Measurements from ENCODE around the gene CFD.

- TF ChIP-seq, protein P1, sequence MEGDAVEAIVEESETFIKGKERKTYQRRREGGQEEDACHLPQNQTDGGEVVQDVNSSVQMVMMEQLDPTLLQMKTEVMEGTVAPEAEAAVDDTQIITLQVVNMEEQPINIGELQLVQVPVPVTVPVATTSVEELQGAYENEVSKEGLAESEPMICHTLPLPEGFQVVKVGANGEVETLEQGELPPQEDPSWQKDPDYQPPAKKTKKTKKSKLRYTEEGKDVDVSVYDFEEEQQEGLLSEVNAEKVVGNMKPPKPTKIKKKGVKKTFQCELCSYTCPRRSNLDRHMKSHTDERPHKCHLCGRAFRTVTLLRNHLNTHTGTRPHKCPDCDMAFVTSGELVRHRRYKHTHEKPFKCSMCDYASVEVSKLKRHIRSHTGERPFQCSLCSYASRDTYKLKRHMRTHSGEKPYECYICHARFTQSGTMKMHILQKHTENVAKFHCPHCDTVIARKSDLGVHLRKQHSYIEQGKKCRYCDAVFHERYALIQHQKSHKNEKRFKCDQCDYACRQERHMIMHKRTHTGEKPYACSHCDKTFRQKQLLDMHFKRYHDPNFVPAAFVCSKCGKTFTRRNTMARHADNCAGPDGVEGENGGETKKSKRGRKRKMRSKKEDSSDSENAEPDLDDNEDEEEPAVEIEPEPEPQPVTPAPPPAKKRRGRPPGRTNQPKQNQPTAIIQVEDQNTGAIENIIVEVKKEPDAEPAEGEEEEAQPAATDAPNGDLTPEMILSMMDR (IDR thresholded peaks at IDR 0.05), result no peak
- no peak for TF ChIP-seq POLR2A (IDR thresholded peaks at IDR 0.05)
These were observed 35.8 kb upstream of the CFD start for GRCh38 chr19:823565-824121.
